Stomach (tissue), 19 donors: ENCODE results near the gene LRRC8C. TPM values are rescaled to one million over a fixed set of nuclear protein-coding genes. Genes with fewer than 3 reads are reported as not detected.
A peak's percentile ranks its signal among the peaks of the same experiment; 100 is the strongest.

Experiments
- DNase-seq, 2 donors: peaks; one replicate each; pipeline versions ENCODE4 v3.0.0 to v3.0.0-alpha.2; 2013 to 2019
- H3K27ac ChIP-seq, 5 donors: fragments of 200-600 bp in 4 of 5; sonication (generic) in 4 of 5; one replicate each; pipeline ENCODE4 v1.5.1; 2013 to 2019; ENCODE audit warnings: mild to moderate bottlenecking in 1 of 5, moderate library complexity in 1 of 5
- H3K27me3 ChIP-seq, 3 donors: fragments of 200-600 bp; sonication (generic); one replicate each; pipeline ENCODE4 v1.5.1; 2017 to 2019; ENCODE audit warnings: mixed run types in 1 of 3
- H3K36me3 ChIP-seq, 4 donors: fragments of 200-600 bp; sonication (generic); 1 replicate in 3 of 4; 2 replicates in 1 of 4; pipeline ENCODE4 v1.5.1; 2016 to 2019
- H3K4me1 ChIP-seq, 4 donors: fragments of 200-600 bp; sonication (generic); one replicate each; pipeline ENCODE4 v1.5.1; 2016 to 2019
- H3K4me3 ChIP-seq, 4 donors: fragments of 200-600 bp; sonication (generic) in 3 of 4; one replicate each; pipeline ENCODE4 v1.5.1; 2016 to 2019; ENCODE audit warnings: mild to moderate bottlenecking in 1 of 4
- H3K9me3 ChIP-seq, 4 donors: fragments of 200-600 bp; sonication (generic); one replicate each; pipeline ENCODE4 v1.5.1; 2016 to 2019
- CTCF ChIP-seq, 7 experiments: fragments of 450-650 bp in 4 of 7; fragments of 200-600 bp in 3 of 7; sonication (generic) in 3 of 7; IDR thresholded peaks; one replicate each; pipeline ENCODE4 v1.5.1; 2016 to 2019; ENCODE audit warnings: antibody characterized with exemption in 7 of 7, control low read depth in 2 of 7, mild to moderate bottlenecking in 1 of 7
- EP300 ChIP-seq: sonication (generic); formaldehyde crosslinking; IDR thresholded peaks from one replicate; pipeline ENCODE4 v1.6.1; 2017; ENCODE audit warnings: antibody characterized with exemption
- POLR2A ChIP-seq, 4 donors: fragments of 450-650 bp; IDR thresholded peaks; one replicate each; pipeline ENCODE4 v1.6.1; 2016; ENCODE audit warnings: antibody characterized with exemption in 4 of 4, control low read depth in 2 of 4, mild to moderate bottlenecking in 1 of 4, moderate library complexity in 1 of 4
- POLR2AphosphoS5 ChIP-seq, 3 donors: sonication (generic); formaldehyde crosslinking; IDR thresholded peaks; one replicate each; pipeline ENCODE4 v1.6.1; 2016; ENCODE audit warnings: antibody characterized with exemption in 3 of 3
- WGBS, 5 donors: extraction: QIAGEN DNeasy Blood & Tissue Kit in 3 of 5; methylation state at CpG; one replicate each; pipeline versions ENCODE4 v1.1.5 to v1.1.7; 2013 to 2018; 5-methylcytosine and 5-hydroxymethylcytosine counted together
- intact Hi-C: fragments of 100-400 bp; cut with DNase I; formaldehyde crosslinking; loops from one replicate; pipeline ENCODE4 v1.15.1; 2023; ENCODE audit warnings: low total_unique reads
- long read RNA-seq, 10 donors: transcript quantifications; one replicate each; lab custom pipeline, GENCODE V29; 2026
- polyA plus RNA-seq, 3 donors: library from polyadenylated mRNA; stranded (reverse); fragments of 200-250 nt; gene quantifications; one replicate each; pipeline ENCODE4 v1.2.3, GENCODE V29; 2013
- total RNA-seq, 5 donors: library from RNA; depleted of rRNA; stranded (reverse); fragments of >200 nt; gene quantifications; one replicate each; pipeline versions ENCODE4 v1.1.0 to v1.2.3, GENCODE V29; 2014 to 2016
- donor health status: healthy with polysubstance abuse.
- donor health status: Bipolar disorder and iron deficiency.
- donor health status: healthy.

LRRC8C gene
- 10 to 100 TPM in 2 of 5 donors, 1 to 10 TPM in 1, under 1 TPM in 2; 0.45 to 14.8 (median 4.5) TPM for total RNA-seq
- 1 to 10 TPM in 2 of 3 donors, under 1 TPM in 1; 1.00 to 1.5 (median 1.2) TPM for polyA plus RNA-seq
- long read RNA-seq, donor 1, full-length matches to known transcripts = 4 of 4 reads
- long read RNA-seq, donor 1, partial matches to known transcripts = 0 of 4 reads
- long read RNA-seq, donor 1, other reads (novel, unspliced or antisense) = 0 of 4 reads
- long read RNA-seq, donor 2, full-length matches to known transcripts = 5 of 5 reads
- long read RNA-seq, donor 2, partial matches to known transcripts = 0 of 5 reads
- long read RNA-seq, donor 2, other reads (novel, unspliced or antisense) = 0 of 5 reads
- long read RNA-seq, donor 3, full-length matches to known transcripts = 2 of 2 reads
- long read RNA-seq, donor 3, partial matches to known transcripts = 0 of 2 reads
- long read RNA-seq, donor 3, other reads (novel, unspliced or antisense) = 0 of 2 reads
- long read RNA-seq, donor 4, full-length matches to known transcripts = 1 of 1 reads
- long read RNA-seq, donor 4, partial matches to known transcripts = 0 of 1 reads
- long read RNA-seq, donor 4, other reads (novel, unspliced or antisense) = 0 of 1 reads
- long read RNA-seq, donor 5, full-length matches to known transcripts = 1 of 1 reads
- long read RNA-seq, donor 5, partial matches to known transcripts = 0 of 1 reads
- long read RNA-seq, donor 5, other reads (novel, unspliced or antisense) = 0 of 1 reads
- long read RNA-seq, donor 6 = 0 reads
- long read RNA-seq, donor 7, full-length matches to known transcripts = 7 of 7 reads
- long read RNA-seq, donor 7, partial matches to known transcripts = 0 of 7 reads
- long read RNA-seq, donor 7, other reads (novel, unspliced or antisense) = 0 of 7 reads
- long read RNA-seq, donor 8, full-length matches to known transcripts = 1 of 1 reads
- long read RNA-seq, donor 8, partial matches to known transcripts = 0 of 1 reads
- long read RNA-seq, donor 8, other reads (novel, unspliced or antisense) = 0 of 1 reads
- long read RNA-seq, donor 9, full-length matches to known transcripts = 4 of 4 reads
- long read RNA-seq, donor 9, partial matches to known transcripts = 0 of 4 reads
- long read RNA-seq, donor 9, other reads (novel, unspliced or antisense) = 0 of 4 reads
- long read RNA-seq, donor 10 = 0 reads

GRCh38 chr1:89632657-89633247 is at the start of gene LRRC8C:
TSS of gene LRRC8C (plus strand) at chr1:89633120. CDS start at chr1:89686474, 53,354 bp downstream.
- peak within 1 kb of the TSS; percentile 88 to 91 (median 90) for H3K4me3 ChIP-seq
- DNase-seq = peak; percentile 75 to 95
- no peaks in the 10 kb centered on the region for H3K36me3 ChIP-seq
- TF ChIP-seq CTCF (IDR thresholded peaks at IDR 0.05) (peak in 1 of 7 experiments; percentile 62), POLR2A (IDR thresholded peaks at IDR 0.05) (no peak)
- no peaks in the 10 kb centered on the region for H3K27me3 ChIP-seq
- peaks cover 5 to 38% (median 22%) of the 10 kb centered on the region in 4 donors for H3K4me1 ChIP-seq
- WGBS, 5 donors = 0 to 1% (median 0%) methylated on average over 16 to 76 of the region's 76 CpGs
- H3K9me3 ChIP-seq = no peaks in the 10 kb centered on the region
- intact Hi-C loops = no loop called here
- peak within 1 kb of the TSS; percentile 75 to 89 (median 88) for H3K27ac ChIP-seq

GRCh38 chr1:89584211-89584610 is 48.7 kb upstream of the LRRC8C start:
- Histone ChIP-seq H3K27ac (no peak overlapping the region), H3K4me1 (no peaks in the 10 kb centered on the region), H3K9me3 (no peaks in the 10 kb centered on the region), H3K27me3 (no peaks in the 10 kb centered on the region), H3K36me3 (peaks cover 11 to 41% (median 38%) of the 10 kb centered on the region in 4 donors), H3K4me3 (no peak overlapping the region)
- intact Hi-C loops = no loop called here
- WGBS, 5 donors = 92 to 99% (median 98%) methylated on average over 2 of the region's 2 CpGs
- no peak for TF ChIP-seq EP300
- no peak for TF ChIP-seq CTCF (IDR thresholded peaks at IDR 0.05)
- no peak for TF ChIP-seq POLR2AphosphoS5 (IDR thresholded peaks at IDR 0.05)
- no peak for TF ChIP-seq POLR2A (IDR thresholded peaks at IDR 0.05)
- DNase-seq = no peak

GRCh38 chr1:89584781-89585180 is 48.1 kb upstream of the LRRC8C start:
- TF ChIP-seq POLR2AphosphoS5 (IDR thresholded peaks at IDR 0.05) (no peak), CTCF (IDR thresholded peaks at IDR 0.05) (no peak), EP300 (no peak), POLR2A (IDR thresholded peaks at IDR 0.05) (no peak)
- DNase-seq = no peak
- Histone ChIP-seq H3K9me3 (no peaks in the 10 kb centered on the region), H3K27ac (no peak overlapping the region), H3K4me3 (no peak overlapping the region), H3K36me3 (peaks cover 11 to 40% (median 38%) of the 10 kb centered on the region in 4 donors), H3K27me3 (no peaks in the 10 kb centered on the region), H3K4me1 (no peaks in the 10 kb centered on the region)
- WGBS, 5 donors = 84 to 93% (median 92%) methylated on average over 3 of the region's 3 CpGs
- intact Hi-C loops = no loop called here
